ENCODE results near the gene HBS1L. TPM values are rescaled to one million over a fixed set of nuclear protein-coding genes. Genes with fewer than 3 reads are reported as not detected.

The HBS1L gene
- total and polyA plus RNA-seq, 2 experiments from 2014 or later: 57.8 to 98.9 TPM

- TF ChIP-seq CTCF (IDR thresholded peaks at IDR 0.05; ENCODE audit: low read depth, low read length): no peak
- Histone ChIP-seq H3K4me1 (ENCODE audit: low read depth) (no peaks in the 10 kb centered on the region), H3K4me3 (no peak overlapping the region), H3K27me3 (no peaks in the 10 kb centered on the region), H3K9me3 (ENCODE audit: low read depth) (no peaks in the 10 kb centered on the region), H3K27ac (no peak overlapping the region), H3K36me3 (no peaks in the 10 kb centered on the region)
- DNase-seq (ENCODE audit: low read depth in 1 of 2, low spot score in 1 of 2): no peak
Observed at GRCh38 chr6:135014353-135014832, 40.2 kb downstream of the HBS1L start.

GRCh38 chr6:135013211-135013610, 41.4 kb downstream of the HBS1L start:
- Histone ChIP-seq H3K36me3 (no peaks in the 10 kb centered on the region), H3K9me3 (ENCODE audit: low read depth) (no peaks in the 10 kb centered on the region), H3K4me1 (ENCODE audit: low read depth) (peaks cover 9% of the 10 kb centered on the region), H3K27me3 (no peaks in the 10 kb centered on the region), H3K27ac (no peak overlapping the region), H3K4me3 (no peak overlapping the region)
- DNase-seq (ENCODE audit: low read depth in 1 of 2, low spot score in 1 of 2): no peak
- no peak for TF ChIP-seq CTCF (IDR thresholded peaks at IDR 0.05; ENCODE audit: low read depth, low read length)

GRCh38 chr6:135012764-135013163, 41.9 kb downstream of the HBS1L start:
- Histone ChIP-seq H3K4me3 (no peak overlapping the region), H3K36me3 (no peaks in the 10 kb centered on the region), H3K4me1 (ENCODE audit: low read depth) (peaks cover 12% of the 10 kb centered on the region), H3K27ac (no peak overlapping the region), H3K27me3 (no peaks in the 10 kb centered on the region), H3K9me3 (ENCODE audit: low read depth) (no peaks in the 10 kb centered on the region)
- TF ChIP-seq CTCF (IDR thresholded peaks at IDR 0.05; ENCODE audit: low read depth, low read length): no peak
- DNase-seq (ENCODE audit: low read depth in 1 of 2, low spot score in 1 of 2): peak in 1 of 2 donors; percentile 11

GRCh38 chr6:135012349-135012748, 42.3 kb downstream of the HBS1L start:
- Histone ChIP-seq H3K36me3 (no peaks in the 10 kb centered on the region), H3K4me3 (no peak overlapping the region), H3K9me3 (ENCODE audit: low read depth) (no peaks in the 10 kb centered on the region), H3K27ac (no peak overlapping the region), H3K27me3 (no peaks in the 10 kb centered on the region), H3K4me1 (ENCODE audit: low read depth) (peaks cover 12% of the 10 kb centered on the region)
- no peak for TF ChIP-seq CTCF (IDR thresholded peaks at IDR 0.05; ENCODE audit: low read depth, low read length)
- no peak for DNase-seq (ENCODE audit: low read depth in 1 of 2, low spot score in 1 of 2)

GRCh38 chr6:135008941-135009290, 45.7 kb downstream of the HBS1L start:
- H3K27ac ChIP-seq: no peak overlapping the region

More at GRCh38 chr6:135008941-135009290, 45.7 kb downstream of the HBS1L start:
- DNase-seq (ENCODE audit: low read depth in 1 of 2, low spot score in 1 of 2): no peak
- Histone ChIP-seq H3K4me3 (no peak overlapping the region), H3K27me3 (no peaks in the 10 kb centered on the region), H3K36me3 (no peaks in the 10 kb centered on the region), H3K4me1 (ENCODE audit: low read depth) (peaks cover 20% of the 10 kb centered on the region), H3K9me3 (ENCODE audit: low read depth) (no peaks in the 10 kb centered on the region)
- TF ChIP-seq CTCF (IDR thresholded peaks at IDR 0.05; ENCODE audit: low read depth, low read length): no peak

Measured in cardiac muscle cell (in vitro differentiated cells and primary cell).